WTC11 (cell line): ENCODE data around the gene P2RY11. TPM values are rescaled to one million over a fixed set of nuclear protein-coding genes. Genes with fewer than 3 reads are reported as not detected.
A peak's percentile ranks its signal among the peaks of the same experiment; 100 is the strongest.

ENCODE experiments used
- ATAC-seq: fragments of 200-7000 bp; cut with Tn5 transposase; 2 replicates; pipeline ENCODE4 v1.10.0; 2021; ENCODE audit warnings: mild to moderate bottlenecking, moderate library complexity
- CTCF ChIA-PET: fragments of 300-600 bp; sonication (Branson Sonifier 250); formaldehyde crosslinking; loops from one replicate; lab custom pipeline; 2021; ENCODE audit warnings: antibody characterized with exemption; lab: Charles Lee
- POLR2A ChIA-PET: fragments of 350-600 bp; sonication (Branson Sonifier 250); formaldehyde crosslinking; loops from one replicate; lab custom pipeline; 2021; ENCODE audit warnings: antibody characterized with exemption; lab: Charles Lee
- DNase-seq: peaks from one replicate; pipeline ENCODE4 v3.0.0; 2021; ENCODE audit warnings: low spot score
- H3K27ac Mint-ChIP-seq: 2 replicates; pipeline ENCODE4 v1.8.0; 2021; ENCODE audit warnings: mixed read lengths
- H3K27me3 Mint-ChIP-seq: 2 replicates; pipeline ENCODE4 v1.8.0; 2021; ENCODE audit warnings: low read depth, mild to moderate bottlenecking, moderate library complexity, mixed read lengths
- H3K36me3 Mint-ChIP-seq: 2 replicates; pipeline ENCODE4 v1.8.0; 2021; ENCODE audit warnings: mixed read lengths
- H3K4me1 Mint-ChIP-seq: 2 replicates; pipeline ENCODE4 v1.8.0; 2022; ENCODE audit warnings: mixed read lengths
- H3K4me3 Mint-ChIP-seq: 2 replicates; pipeline ENCODE4 v1.8.0; 2021; ENCODE audit warnings: mild to moderate bottlenecking, moderate library complexity, mixed read lengths
- H3K9me3 Mint-ChIP-seq: 2 replicates; pipeline ENCODE4 v1.8.0; 2021; ENCODE audit warnings: mixed read lengths
- ATF6 ChIP-seq: sonication (generic); formaldehyde crosslinking; IDR thresholded peaks from 2 replicates; pipeline ENCODE4 v1.8.1; 2023; ENCODE audit warnings: mild to moderate bottlenecking, missing genetic modification reagents
- CDX4 ChIP-seq: fragments of 250-450 bp; sonication (Bioruptor Pico); IDR thresholded peaks from 2 replicates; pipeline ENCODE4 v1.9.0; 2021; ENCODE audit warnings: moderate library complexity, mild to moderate bottlenecking, inconsistent platforms, borderline replicate concordance
- E2F4 ChIP-seq: sonication (generic); formaldehyde crosslinking; IDR thresholded peaks from 2 replicates; pipeline ENCODE4 v1.8.1; 2022; ENCODE audit warnings: low read depth, mild to moderate bottlenecking, moderate library complexity, missing genetic modification reagents, borderline replicate concordance
- E2F5 ChIP-seq: sonication (generic); formaldehyde crosslinking; IDR thresholded peaks from 2 replicates; pipeline ENCODE4 v1.8.1; 2022; ENCODE audit warnings: mild to moderate bottlenecking, moderate library complexity, missing genetic modification reagents
- MYBL2 ChIP-seq: sonication (generic); formaldehyde crosslinking; IDR thresholded peaks from 2 replicates; pipeline ENCODE4 v1.8.1; 2023; ENCODE audit warnings: mild to moderate bottlenecking, moderate library complexity, missing genetic modification reagents
- NR1H2 ChIP-seq: sonication (generic); formaldehyde crosslinking; IDR thresholded peaks from 2 replicates; pipeline ENCODE4 v1.9.0; 2021; ENCODE audit warnings: mild to moderate bottlenecking, moderate library complexity, missing genetic modification reagents
- PRDM15 ChIP-seq: sonication (generic); formaldehyde crosslinking; IDR thresholded peaks from 2 replicates; pipeline ENCODE4 v1.8.0; 2022; ENCODE audit warnings: missing genetic modification reagents
- SOX15 ChIP-seq: fragments of 250-450 bp; sonication (Bioruptor Pico); IDR thresholded peaks from 2 replicates; pipeline ENCODE4 v1.9.0; 2021; ENCODE audit warnings: mild to moderate bottlenecking
- SP1 ChIP-seq: sonication (generic); formaldehyde crosslinking; conservative IDR thresholded peaks from 2 replicates; pipeline ENCODE4 v1.8.1; 2022; ENCODE audit warnings: missing genetic modification reagents
- TEAD1 ChIP-seq: sonication (generic); formaldehyde crosslinking; IDR thresholded peaks from 2 replicates; pipeline ENCODE4 v1.8.0; 2022; ENCODE audit warnings: mild to moderate bottlenecking, missing genetic modification reagents
- TEAD4 ChIP-seq: sonication (generic); formaldehyde crosslinking; IDR thresholded peaks from 2 replicates; pipeline ENCODE4 v1.8.0; 2022; ENCODE audit warnings: mild to moderate bottlenecking, missing genetic modification reagents
- USF1 ChIP-seq: sonication (generic); formaldehyde crosslinking; IDR thresholded peaks from 2 replicates; pipeline ENCODE4 v1.8.0; 2022; ENCODE audit warnings: mild to moderate bottlenecking, missing genetic modification reagents
- USF2 ChIP-seq: sonication (generic); formaldehyde crosslinking; IDR thresholded peaks from 2 replicates; pipeline ENCODE4 v1.8.1; 2023; ENCODE audit warnings: mild to moderate bottlenecking, missing genetic modification reagents, moderate library complexity
- ZNF138 ChIP-seq: sonication (generic); formaldehyde crosslinking; conservative IDR thresholded peaks from 2 replicates; pipeline ENCODE4 v1.8.1; 2022; ENCODE audit warnings: mild to moderate bottlenecking, moderate library complexity, missing genetic modification reagents
- ZNF263 ChIP-seq: sonication (generic); formaldehyde crosslinking; IDR thresholded peaks from 2 replicates; pipeline ENCODE4 v1.8.1; 2022; ENCODE audit warnings: low read depth, mild to moderate bottlenecking, moderate library complexity, missing genetic modification reagents
- ZNF281 ChIP-seq: sonication (generic); formaldehyde crosslinking; IDR thresholded peaks from 2 replicates; pipeline ENCODE4 v1.8.0; 2023; ENCODE audit warnings: mild to moderate bottlenecking, missing genetic modification reagents
- total RNA-seq: library from RNA; stranded (reverse); gene quantifications from 3 replicates; pipeline ENCODE4 v1.2.3, GENCODE V29; 2021

Gene P2RY11
- total RNA-seq, 1 experiment from 2014 or later = 21.0 TPM

GRCh38 chr19:10085641-10086590, 25.6 kb upstream of the P2RY11 start, which contains the start of gene SHFL (continued):
- TF ChIP-seq PRDM15 (CRISPR knock-in tag) (no peak), SP1 (CRISPR knock-in tag) (peak; percentile 84), E2F4 (CRISPR knock-in tag) (0 out of 2 replicates have a peak, but pooled peaks have one; percentile 20), SOX15 (CRISPR knock-in tag) (no peak), ZNF138 (CRISPR knock-in tag) (no peak), TEAD1 (CRISPR knock-in tag) (0 out of 2 replicates have a peak, but pooled peaks have one; percentile 25), USF1 (CRISPR knock-in tag) (peak; percentile 59; the same call in 1 of the 2 replicates), ZNF281 (CRISPR knock-in tag) (0 out of 2 replicates have a peak, but pooled peaks have one; percentile 31), MYBL2 (CRISPR knock-in tag) (peak; percentile 72; the same call in 1 of the 2 replicates), TEAD4 (peak; percentile 20; the same call in 1 of the 2 replicates), ATF6 (CRISPR knock-in tag) (no peak)

GRCh38 chr19:10086591-10087192, 24.8 kb upstream of the P2RY11 start:
- ChIA-PET CTCF (no interaction called here), POLR2A (interaction anchor here (0.6 kb wide), 1 partner anchor 190 kb away, joined by 4 read pairs; no protein-coding TSS in a partner anchor)
- peak overlapping the region; percentile 85 for H3K4me3 Mint-ChIP-seq
- ATAC-seq (peak; percentile 28), DNase-seq (no peak)
- no peak overlapping the region for H3K27ac Mint-ChIP-seq
- peaks cover 8% of the 10 kb centered on the region for H3K36me3 Mint-ChIP-seq
- peaks cover 23% of the 10 kb centered on the region for H3K27me3 Mint-ChIP-seq
- H3K9me3 Mint-ChIP-seq = no peaks in the 10 kb centered on the region
- peaks cover 8% of the 10 kb centered on the region; the same call in 1 of the 2 replicates for H3K4me1 Mint-ChIP-seq
- TF ChIP-seq ZNF263 (CRISPR knock-in tag) (no peak), USF2 (CRISPR knock-in tag) (no peak), TEAD1 (CRISPR knock-in tag) (no peak), CDX4 (CRISPR knock-in tag) (no peak), E2F5 (peak; percentile 12; the same call in 1 of the 2 replicates), MYBL2 (CRISPR knock-in tag) (no peak), NR1H2 (CRISPR knock-in tag) (no peak)
